ENCODE data around the gene MSI2. TPM values are rescaled to one million over a fixed set of nuclear protein-coding genes. Genes with fewer than 3 reads are reported as not detected.

Gene MSI2
- total and polyA plus RNA-seq, 12 donors, result 32.6 to 411 (median 148) TPM

GRCh38 chr17:57625511-57625910 is 369.2 kb downstream of the MSI2 start:
- Histone ChIP-seq H3K36me3 (replicated peaks in 1 of 2) (no peaks in the 10 kb centered on the region), H3K4me3 (no peak overlapping the region), H3K4me1 (replicated peaks in 1 of 2) (peaks cover 3 to 9% of the 10 kb centered on the region in 2 donors), H3K27ac (peak overlapping the region in 1 of 5 donors; percentile 42), H3K9me3 (replicated peaks in 1 of 3) (no peaks in the 10 kb centered on the region), H3K27me3 (no peaks in the 10 kb centered on the region)
- intact Hi-C loops (cut with DNase I), result no loop called here
- no peak for DNase-seq
- TF ChIP-seq CTCF (IDR thresholded peaks at IDR 0.05), result no peak
- no peak for TF ChIP-seq POLR2A (IDR thresholded peaks at IDR 0.05)
- WGBS, 4 donors, result 53 to 75% (median 69%) methylated on average over 1 of the region's 1 CpG

GRCh38 chr17:57625957-57626356 is 369.6 kb downstream of the MSI2 start:
- no peak overlapping the region for H3K4me3 ChIP-seq
- no peaks in the 10 kb centered on the region for H3K36me3 ChIP-seq (replicated peaks in 1 of 2)
- intact Hi-C loops (cut with DNase I), result no loop called here
- 77 to 93% (median 85%) methylated on average over 6 to 9 of the region's 9 CpGs for WGBS, 4 donors
- H3K27ac ChIP-seq, result peak overlapping the region in 1 of 5 donors; percentile 42
- peaks cover 3 to 9% of the 10 kb centered on the region in 2 donors for H3K4me1 ChIP-seq (replicated peaks in 1 of 2)
- DNase-seq, result peak in 1 of 7 donors; percentile 23
- no peaks in the 10 kb centered on the region for H3K27me3 ChIP-seq
- no peaks in the 10 kb centered on the region for H3K9me3 ChIP-seq (replicated peaks in 1 of 3)
- TF ChIP-seq CTCF (IDR thresholded peaks at IDR 0.05), result no peak
- TF ChIP-seq POLR2A (IDR thresholded peaks at IDR 0.05), result no peak

- Histone ChIP-seq H3K36me3 (replicated peaks in 1 of 2) (no peaks in the 10 kb centered on the region), H3K4me3 (no peak overlapping the region), H3K27me3 (no peaks in the 10 kb centered on the region), H3K4me1 (replicated peaks in 1 of 2) (peaks cover 3 to 9% of the 10 kb centered on the region in 2 donors), H3K27ac (peak overlapping the region in 1 of 5 donors; percentile 42), H3K9me3 (replicated peaks in 1 of 3) (no peaks in the 10 kb centered on the region)
- peak in 1 of 7 donors; percentile 5 for DNase-seq
- 90 to 96% (median 92%) methylated on average over 12 to 16 of the region's 16 CpGs for WGBS, 4 donors
- no peak for TF ChIP-seq POLR2A (IDR thresholded peaks at IDR 0.05)
- TF ChIP-seq CTCF (IDR thresholded peaks at IDR 0.05), result no peak
- intact Hi-C loops (cut with DNase I), result no loop called here
These were observed 370.3 kb downstream of the MSI2 start for GRCh38 chr17:57626520-57627210.

GRCh38 chr17:57627591-57627990 is 371.3 kb downstream of the MSI2 start:
- Histone ChIP-seq H3K27me3 (no peaks in the 10 kb centered on the region), H3K4me1 (replicated peaks in 1 of 2) (peaks cover 3 to 9% of the 10 kb centered on the region in 2 donors), H3K36me3 (replicated peaks in 1 of 2) (no peaks in the 10 kb centered on the region), H3K4me3 (no peak overlapping the region), H3K27ac (no peak overlapping the region), H3K9me3 (replicated peaks in 1 of 3) (no peaks in the 10 kb centered on the region)
- WGBS, 4 donors, result 89 to 97% (median 96%) methylated on average over 10 of the region's 10 CpGs
- DNase-seq, result peak in 1 of 7 donors; percentile 6
- intact Hi-C loops (cut with DNase I), result no loop called here
- no peak for TF ChIP-seq POLR2A (IDR thresholded peaks at IDR 0.05)
- no peak for TF ChIP-seq CTCF (IDR thresholded peaks at IDR 0.05)

All from adrenal gland (tissue), 12 donors.